SHP77 (cell line): ENCODE data around the gene SLC4A7.
"Not testable (repeated sequence)": the region's sequence is repeated elsewhere in the genome, so short reads cannot be mapped to it uniquely, and the experiment has no call there.

Source experiments
- DNase-seq, 2 experiments: peaks; one replicate each; lab custom pipeline; 2025; lab: John Stamatoyannopoulos, UW

Gene SLC4A7

GRCh38 chr3:27429909-27430308, 54.3 kb downstream of the SLC4A7 start:
- DNase-seq: no peak

- DNase-seq: no peak
Measured at GRCh38 chr3:27428446-27428845, 55.7 kb downstream of the SLC4A7 start.

- no peak for DNase-seq
Measured at GRCh38 chr3:27426926-27427325, 57.3 kb downstream of the SLC4A7 start.

- no peak for DNase-seq
Measured at GRCh38 chr3:27425896-27426565, 58.2 kb downstream of the SLC4A7 start.

GRCh38 chr3:27424812-27425521, 59.2 kb downstream of the SLC4A7 start:
- not testable (repeated sequence) for DNase-seq

- no peak for DNase-seq
Measured at GRCh38 chr3:27423463-27423862, 60.7 kb downstream of the SLC4A7 start.

GRCh38 chr3:27422617-27423016, 61.6 kb downstream of the SLC4A7 start:
- DNase-seq: no peak

GRCh38 chr3:27415202-27415601, 69.0 kb downstream of the SLC4A7 start:
- no peak for DNase-seq

- no peak for DNase-seq
Measured at GRCh38 chr3:27392950-27393679, 91.1 kb downstream of the SLC4A7 start.

- DNase-seq: not testable (repeated sequence)
Measured at GRCh38 chr3:27392414-27392813, 91.8 kb downstream of the SLC4A7 start.

- DNase-seq: no peak
Measured at GRCh38 chr3:27391796-27392195, 92.4 kb downstream of the SLC4A7 start.

GRCh38 chr3:27387625-27388024, 96.6 kb downstream of the SLC4A7 start:
- DNase-seq: no peak

- DNase-seq: no peak
Measured at GRCh38 chr3:27385504-27385903, 98.7 kb downstream of the SLC4A7 start.

- DNase-seq: no peak
Measured at GRCh38 chr3:27384191-27384590, 100.0 kb downstream of the SLC4A7 start.

- no peak for DNase-seq
Measured at GRCh38 chr3:27380433-27381357, 103.5 kb downstream of the SLC4A7 start.

GRCh38 chr3:27378331-27378730, 105.9 kb downstream of the SLC4A7 start:
- DNase-seq: no peak

GRCh38 chr3:27376109-27376772, 107.9 kb downstream of the SLC4A7 start:
- DNase-seq: no peak

GRCh38 chr3:27368831-27369607, 115.2 kb downstream of the SLC4A7 start, which contains the start of gene NEK10:
Gene NEK10 (minus strand): TSS chr3:27369383. CDS start chr3:27352882, 16,501 bp downstream.
- peak; percentile 91 to 93 for DNase-seq

GRCh38 chr3:27366062-27366591, 118.1 kb downstream of the SLC4A7 start:
- no peak for DNase-seq
